Fibroblast of pulmonary artery (primary cell): ENCODE results near the gene SNPH.

ENCODE experiments used
- DNase-seq: peaks from one replicate; pipeline ENCODE4 v3.0.0-alpha.2; 2010; ENCODE audit warnings: low read depth
- H3K4me3 ChIP-seq: replicated peaks from 2 replicates; pipeline ENCODE4 v1.5.1; 2011; ENCODE audit warnings: low read depth, mild to moderate bottlenecking, control low read depth, low read length, moderate library complexity
- CTCF ChIP-seq: IDR thresholded peaks from 2 replicates; pipeline ENCODE4 v1.5.1; 2011; ENCODE audit warnings: mild to moderate bottlenecking, control low read depth, low read length, inconsistent platforms; ENCODE audit errors: missing control alignments

Gene SNPH

GRCh38 chr20:1273366-1273765 lies 7.3 kb downstream of the SNPH start:
- TF ChIP-seq CTCF = no peak
- no peak for DNase-seq
- H3K4me3 ChIP-seq = no peak overlapping the region

GRCh38 chr20:1274485-1275311 lies 8.6 kb downstream of the SNPH start:
- DNase-seq = no peak
- no peak overlapping the region for H3K4me3 ChIP-seq
- no peak for TF ChIP-seq CTCF

GRCh38 chr20:1275919-1276318 lies 9.8 kb downstream of the SNPH start:
- H3K4me3 ChIP-seq = no peak overlapping the region
- TF ChIP-seq CTCF = no peak
- DNase-seq = no peak

- no peak overlapping the region for H3K4me3 ChIP-seq
- no peak for TF ChIP-seq CTCF
- DNase-seq = no peak
These were observed 11.6 kb downstream of the SNPH start for GRCh38 chr20:1277529-1278322.

GRCh38 chr20:1278993-1279392 lies 12.9 kb downstream of the SNPH start:
- no peak overlapping the region for H3K4me3 ChIP-seq
- TF ChIP-seq CTCF = no peak
- DNase-seq = no peak

GRCh38 chr20:1280195-1281102 lies 14.4 kb downstream of the SNPH start:
- TF ChIP-seq CTCF = no peak
- DNase-seq = no peak
- H3K4me3 ChIP-seq = no peak overlapping the region
